Tibial nerve (tissue), 4 donors: ENCODE measurements around the gene RINT1.

ENCODE experiments used
- CTCF ChIP-seq, 5 experiments: fragments of 200-600 bp in 3 of 5; fragments of 450-650 bp in 2 of 5; sonication (generic) in 3 of 5; IDR thresholded peaks; one replicate each; pipeline ENCODE4 v1.5.1; 2016 to 2019; ENCODE audit warnings: antibody characterized with exemption in 5 of 5, mild to moderate bottlenecking in 3 of 5, moderate library complexity in 2 of 5
- EP300 ChIP-seq, 2 donors: sonication (generic); formaldehyde crosslinking; IDR thresholded peaks; one replicate each; pipeline ENCODE4 v1.6.1; 2017; ENCODE audit warnings: antibody characterized with exemption in 2 of 2, mild to moderate bottlenecking in 1 of 2
- POLR2A ChIP-seq, 2 donors: fragments of 450-650 bp; IDR thresholded peaks; one replicate each; pipeline ENCODE4 v1.6.1; 2017; ENCODE audit warnings: antibody characterized with exemption in 2 of 2, mild to moderate bottlenecking in 2 of 2, moderate library complexity in 2 of 2

GRCh38 chr7:105571891-105572290 is 39.9 kb downstream of the RINT1 start:
- TF ChIP-seq CTCF (IDR thresholded peaks at IDR 0.05) = no peak
- no peak for TF ChIP-seq POLR2A (IDR thresholded peaks at IDR 0.05)
- TF ChIP-seq EP300 (IDR thresholded peaks at IDR 0.05) = no peak
